Tibial artery (tissue), 4 donors: ENCODE measurements around the gene MYO7B.

Source experiments
- DNase-seq, 2 donors: peaks; one replicate each; pipeline ENCODE4 v3.0.0-alpha.2; 2019
- H3K27ac ChIP-seq, 2 donors: fragments of 200-600 bp; sonication (generic) in 1 of 2; 1 replicate in 1 of 2; 2 replicates in 1 of 2; pipeline ENCODE4 v1.5.1; 2018 to 2019; ENCODE audit warnings: mild to moderate bottlenecking in 1 of 2
- H3K27me3 ChIP-seq, 2 donors: fragments of 200-600 bp; sonication (generic) in 1 of 2; one replicate each; pipeline versions ENCODE4 v1.5.1 to v1.6.0; 2016 to 2019
- H3K36me3 ChIP-seq, 3 donors: fragments of 200-600 bp; sonication (generic) in 2 of 3; one replicate each; pipeline ENCODE4 v1.5.1; 2016 to 2019; ENCODE audit warnings: mild to moderate bottlenecking in 2 of 3
- H3K4me1 ChIP-seq, 4 donors: fragments of 200-600 bp; sonication (generic) in 2 of 4; 1 replicate in 3 of 4; 2 replicates in 1 of 4; pipeline ENCODE4 v1.5.1; 2016 to 2019
- H3K4me3 ChIP-seq, 2 donors: fragments of 200-600 bp; sonication (generic) in 1 of 2; 1 replicate in 1 of 2; 2 replicates in 1 of 2; pipeline ENCODE4 v1.5.1; 2018 to 2019; ENCODE audit warnings: mild to moderate bottlenecking in 2 of 2
- H3K9me3 ChIP-seq, 3 donors: fragments of 200-600 bp; sonication (generic) in 1 of 3; one replicate each; pipeline ENCODE4 v1.5.1; 2016 to 2019
- CTCF ChIP-seq, 2 experiments: fragments of 200-600 bp in 1 of 2; fragments of 450-650 bp in 1 of 2; IDR thresholded peaks; one replicate each; pipeline ENCODE4 v1.5.1; 2017 to 2019; ENCODE audit warnings: antibody characterized with exemption in 2 of 2, mild to moderate bottlenecking in 1 of 2, moderate library complexity in 1 of 2
- intact Hi-C: fragments of 100-400 bp; cut with DNase I; formaldehyde crosslinking; loops from one replicate; pipeline ENCODE4 v1.15.0; 2023; ENCODE audit warnings: low total_unique reads

MYO7B gene

GRCh38 chr2:127514485-127514884, 21.0 kb upstream of the MYO7B start:
- Histone ChIP-seq H3K27me3 (no peaks in the 10 kb centered on the region), H3K9me3 (no peaks in the 10 kb centered on the region), H3K27ac (no peak overlapping the region), H3K4me3 (no peak overlapping the region), H3K36me3 (peaks cover 9 to 16% (median 13%) of the 10 kb centered on the region in 3 donors), H3K4me1 (peaks cover 0 to 36% (median 15%) of the 10 kb centered on the region in 4 donors)
- intact Hi-C loops: no loop called here
- TF ChIP-seq CTCF (IDR thresholded peaks at IDR 0.05): no peak
- DNase-seq: no peak

- no peaks in the 10 kb centered on the region for H3K27me3 ChIP-seq
- no peak overlapping the region for H3K4me3 ChIP-seq
- no peaks in the 10 kb centered on the region for H3K9me3 ChIP-seq
- peaks cover 0 to 34% (median 12%) of the 10 kb centered on the region in 4 donors for H3K4me1 ChIP-seq
- peak overlapping the region; percentile 28 to 57 for H3K27ac ChIP-seq
- H3K36me3 ChIP-seq: peaks cover 9 to 16% (median 13%) of the 10 kb centered on the region in 3 donors
- intact Hi-C loops: no loop called here
- DNase-seq: no peak
- no peak for TF ChIP-seq CTCF (IDR thresholded peaks at IDR 0.05)
These were observed 20.0 kb upstream of the MYO7B start for GRCh38 chr2:127515383-127515915.

- peak; percentile 76 to 88 for DNase-seq
These were observed 19.3 kb upstream of the MYO7B start for GRCh38 chr2:127516041-127516762.

GRCh38 chr2:127517465-127517864, 18.0 kb upstream of the MYO7B start:
- H3K27ac ChIP-seq: no peak overlapping the region
- H3K4me3 ChIP-seq: no peak overlapping the region
- intact Hi-C loops: no loop called here
- peaks cover 0 to 34% (median 9%) of the 10 kb centered on the region in 4 donors for H3K4me1 ChIP-seq
- no peak for TF ChIP-seq CTCF (IDR thresholded peaks at IDR 0.05)
- no peaks in the 10 kb centered on the region for H3K27me3 ChIP-seq
- peaks cover 9 to 21% (median 16%) of the 10 kb centered on the region in 3 donors for H3K36me3 ChIP-seq
- no peak for DNase-seq
- H3K9me3 ChIP-seq: no peaks in the 10 kb centered on the region

More at GRCh38 chr2:127516041-127516762, 19.3 kb upstream of the MYO7B start:
- peak overlapping the region; percentile 54 to 57 for H3K27ac ChIP-seq
- no peak overlapping the region for H3K4me3 ChIP-seq
- TF ChIP-seq CTCF (IDR thresholded peaks at IDR 0.05): no peak
- H3K4me1 ChIP-seq: peaks cover 0 to 34% (median 12%) of the 10 kb centered on the region in 4 donors
- H3K27me3 ChIP-seq: no peaks in the 10 kb centered on the region
- H3K9me3 ChIP-seq: no peaks in the 10 kb centered on the region
- peaks cover 9 to 18% (median 16%) of the 10 kb centered on the region in 3 donors for H3K36me3 ChIP-seq
- intact Hi-C loops: no loop called here

- no peak overlapping the region for H3K27ac ChIP-seq
- H3K4me1 ChIP-seq: peaks cover 0 to 32% (median 24%) of the 10 kb centered on the region in 4 donors
- H3K9me3 ChIP-seq: no peaks in the 10 kb centered on the region
- H3K36me3 ChIP-seq: peaks cover 0 to 21% (median 16%) of the 10 kb centered on the region in 3 donors
- no peak overlapping the region for H3K4me3 ChIP-seq
- no peak for TF ChIP-seq CTCF (IDR thresholded peaks at IDR 0.05)
- no peak for DNase-seq
- no peaks in the 10 kb centered on the region for H3K27me3 ChIP-seq
- intact Hi-C loops: loop anchor here (5.0 kb wide), 2 partner anchors 132 to 177 kb away; no protein-coding TSS in a partner anchor
These were observed 15.1 kb upstream of the MYO7B start for GRCh38 chr2:127520424-127520823.
